Measurements from ENCODE around the gene MCAM.

DNA sequence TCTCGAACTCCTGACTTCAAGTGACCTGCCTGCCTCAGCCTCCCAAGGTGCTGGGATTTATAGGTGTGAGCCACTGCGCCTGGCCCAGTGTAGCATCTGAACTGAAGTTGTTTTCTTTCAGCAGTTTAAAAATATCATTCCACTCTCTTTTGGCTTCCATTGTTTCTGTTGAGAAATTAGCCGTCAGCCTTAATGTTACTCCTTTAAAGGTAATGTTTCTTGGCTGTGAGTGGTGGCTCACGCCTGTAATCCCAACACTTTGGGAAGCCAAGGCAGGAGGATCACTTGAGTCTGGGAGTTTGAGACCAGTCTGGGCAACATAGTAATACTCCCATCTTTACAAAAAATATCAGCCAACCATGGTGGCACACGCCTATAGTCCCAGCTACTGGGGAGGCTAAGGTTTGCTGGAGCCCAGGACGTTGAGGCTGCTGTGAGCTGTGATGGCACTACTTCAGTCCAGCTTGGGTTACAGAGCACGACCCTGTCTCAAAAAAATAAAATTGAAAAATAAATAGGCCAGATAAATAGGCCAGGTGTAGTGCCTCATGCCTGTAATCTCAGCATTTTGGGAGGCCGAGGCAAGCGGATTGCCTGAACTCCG is 25.9 kb downstream of the MCAM start:
- TF ChIP-seq, protein P1, sequence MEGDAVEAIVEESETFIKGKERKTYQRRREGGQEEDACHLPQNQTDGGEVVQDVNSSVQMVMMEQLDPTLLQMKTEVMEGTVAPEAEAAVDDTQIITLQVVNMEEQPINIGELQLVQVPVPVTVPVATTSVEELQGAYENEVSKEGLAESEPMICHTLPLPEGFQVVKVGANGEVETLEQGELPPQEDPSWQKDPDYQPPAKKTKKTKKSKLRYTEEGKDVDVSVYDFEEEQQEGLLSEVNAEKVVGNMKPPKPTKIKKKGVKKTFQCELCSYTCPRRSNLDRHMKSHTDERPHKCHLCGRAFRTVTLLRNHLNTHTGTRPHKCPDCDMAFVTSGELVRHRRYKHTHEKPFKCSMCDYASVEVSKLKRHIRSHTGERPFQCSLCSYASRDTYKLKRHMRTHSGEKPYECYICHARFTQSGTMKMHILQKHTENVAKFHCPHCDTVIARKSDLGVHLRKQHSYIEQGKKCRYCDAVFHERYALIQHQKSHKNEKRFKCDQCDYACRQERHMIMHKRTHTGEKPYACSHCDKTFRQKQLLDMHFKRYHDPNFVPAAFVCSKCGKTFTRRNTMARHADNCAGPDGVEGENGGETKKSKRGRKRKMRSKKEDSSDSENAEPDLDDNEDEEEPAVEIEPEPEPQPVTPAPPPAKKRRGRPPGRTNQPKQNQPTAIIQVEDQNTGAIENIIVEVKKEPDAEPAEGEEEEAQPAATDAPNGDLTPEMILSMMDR (IDR thresholded peaks at IDR 0.05), result no peak
- TF ChIP-seq EP300 (IDR thresholded peaks at IDR 0.05), result no peak
- TF ChIP-seq POLR2A (IDR thresholded peaks at IDR 0.05), result no peak

Data from tibial nerve (tissue), 4 donors.